ENCODE data around the gene PARVA. TPM values are rescaled to one million over a fixed set of nuclear protein-coding genes. Genes with fewer than 3 reads are reported as not detected.

Gene PARVA
- total RNA-seq, 1 experiment from 2014 or later = 22.9 TPM

- TF ChIP-seq, protein P1, sequence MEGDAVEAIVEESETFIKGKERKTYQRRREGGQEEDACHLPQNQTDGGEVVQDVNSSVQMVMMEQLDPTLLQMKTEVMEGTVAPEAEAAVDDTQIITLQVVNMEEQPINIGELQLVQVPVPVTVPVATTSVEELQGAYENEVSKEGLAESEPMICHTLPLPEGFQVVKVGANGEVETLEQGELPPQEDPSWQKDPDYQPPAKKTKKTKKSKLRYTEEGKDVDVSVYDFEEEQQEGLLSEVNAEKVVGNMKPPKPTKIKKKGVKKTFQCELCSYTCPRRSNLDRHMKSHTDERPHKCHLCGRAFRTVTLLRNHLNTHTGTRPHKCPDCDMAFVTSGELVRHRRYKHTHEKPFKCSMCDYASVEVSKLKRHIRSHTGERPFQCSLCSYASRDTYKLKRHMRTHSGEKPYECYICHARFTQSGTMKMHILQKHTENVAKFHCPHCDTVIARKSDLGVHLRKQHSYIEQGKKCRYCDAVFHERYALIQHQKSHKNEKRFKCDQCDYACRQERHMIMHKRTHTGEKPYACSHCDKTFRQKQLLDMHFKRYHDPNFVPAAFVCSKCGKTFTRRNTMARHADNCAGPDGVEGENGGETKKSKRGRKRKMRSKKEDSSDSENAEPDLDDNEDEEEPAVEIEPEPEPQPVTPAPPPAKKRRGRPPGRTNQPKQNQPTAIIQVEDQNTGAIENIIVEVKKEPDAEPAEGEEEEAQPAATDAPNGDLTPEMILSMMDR (IDR thresholded peaks at IDR 0.05; ENCODE audit: unreplicated experiment) = no peak
- no peak for DNase-seq
- H3K9me3 Mint-ChIP-seq (ENCODE audit: low read depth, unreplicated experiment) = peaks cover 5% of the 10 kb centered on the region
- H3K4me1 Mint-ChIP-seq (ENCODE audit: low read depth, unreplicated experiment) = peaks cover 16% of the 10 kb centered on the region
- no peak overlapping the region for H3K27ac Mint-ChIP-seq (ENCODE audit: unreplicated experiment)
- H3K27me3 Mint-ChIP-seq (ENCODE audit: unreplicated experiment) = peaks cover 62% of the 10 kb centered on the region
- BruUV-seq (replicated peaks) = no TSS peak
- CTCF ChIA-PET = no interaction called here
- intact Hi-C loops (cut with micrococcal nuclease; ENCODE audit: unreplicated experiment) = no loop called here
- H3K36me3 Mint-ChIP-seq (ENCODE audit: insufficient read depth, unreplicated experiment) = no peaks in the 10 kb centered on the region
- H3K4me3 Mint-ChIP-seq (ENCODE audit: low read depth, unreplicated experiment) = no peak overlapping the region
Measured at GRCh38 chr11:12559011-12559410, 181.6 kb downstream of the PARVA start.

- H3K4me3 Mint-ChIP-seq (ENCODE audit: low read depth, unreplicated experiment) = no peak overlapping the region
- BruUV-seq (replicated peaks) = no TSS peak
- intact Hi-C loops (cut with micrococcal nuclease; ENCODE audit: unreplicated experiment) = no loop called here
- peaks cover 16% of the 10 kb centered on the region for H3K4me1 Mint-ChIP-seq (ENCODE audit: low read depth, unreplicated experiment)
- no peaks in the 10 kb centered on the region for H3K9me3 Mint-ChIP-seq (ENCODE audit: low read depth, unreplicated experiment)
- DNase-seq = no peak
- peaks cover 62% of the 10 kb centered on the region for H3K27me3 Mint-ChIP-seq (ENCODE audit: unreplicated experiment)
- no peak overlapping the region for H3K27ac Mint-ChIP-seq (ENCODE audit: unreplicated experiment)
- no peaks in the 10 kb centered on the region for H3K36me3 Mint-ChIP-seq (ENCODE audit: insufficient read depth, unreplicated experiment)
- CTCF ChIA-PET = no interaction called here
- TF ChIP-seq, protein P1 (IDR thresholded peaks at IDR 0.05; ENCODE audit: unreplicated experiment) = no peak
Measured at GRCh38 chr11:12560362-12560761, 183.0 kb downstream of the PARVA start.

GRCh38 chr11:12560861-12561260 is 183.5 kb downstream of the PARVA start:
- CTCF ChIA-PET = no interaction called here
- Mint-ChIP-seq H3K9me3 (ENCODE audit: low read depth, unreplicated experiment) (no peaks in the 10 kb centered on the region), H3K36me3 (ENCODE audit: insufficient read depth, unreplicated experiment) (no peaks in the 10 kb centered on the region)

DNA sequence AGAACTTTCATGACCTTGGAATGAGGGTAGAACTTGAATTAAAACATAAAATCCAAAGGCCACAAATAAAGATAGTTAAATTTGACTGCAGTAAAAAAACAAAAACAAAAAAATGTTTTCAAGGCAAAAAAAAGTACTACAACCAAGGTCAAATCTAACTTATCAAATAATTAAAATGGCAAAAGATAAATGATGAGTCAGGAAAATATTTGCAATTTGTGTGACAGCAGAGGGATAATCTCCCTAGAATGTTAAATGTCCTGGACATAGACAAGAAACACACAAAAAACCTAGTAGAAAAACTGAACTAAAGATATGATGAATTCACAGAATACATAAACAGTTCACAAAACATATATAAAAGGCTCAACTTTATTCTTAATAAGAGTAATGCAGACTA is 186.6 kb downstream of the PARVA start:
- Mint-ChIP-seq H3K27me3 (ENCODE audit: unreplicated experiment) (peaks cover 57% of the 10 kb centered on the region), H3K9me3 (ENCODE audit: low read depth, unreplicated experiment) (no peaks in the 10 kb centered on the region), H3K36me3 (ENCODE audit: insufficient read depth, unreplicated experiment) (no peaks in the 10 kb centered on the region), H3K27ac (ENCODE audit: unreplicated experiment) (no peak overlapping the region), H3K4me3 (ENCODE audit: low read depth, unreplicated experiment) (no peak overlapping the region), H3K4me1 (ENCODE audit: low read depth, unreplicated experiment) (no peaks in the 10 kb centered on the region)
- no TSS peak for BruUV-seq (replicated peaks)
- CTCF ChIA-PET = no interaction called here
- DNase-seq = no peak
- intact Hi-C loops (cut with micrococcal nuclease; ENCODE audit: unreplicated experiment) = no loop called here
- TF ChIP-seq, protein P1 (IDR thresholded peaks at IDR 0.05; ENCODE audit: unreplicated experiment) = no peak

More at GRCh38 chr11:12560861-12561260, 183.5 kb downstream of the PARVA start:
- TF ChIP-seq, protein P1 (IDR thresholded peaks at IDR 0.05; ENCODE audit: unreplicated experiment) = no peak
- DNase-seq = no peak
- Mint-ChIP-seq H3K4me1 (ENCODE audit: low read depth, unreplicated experiment) (peaks cover 16% of the 10 kb centered on the region), H3K27me3 (ENCODE audit: unreplicated experiment) (peaks cover 62% of the 10 kb centered on the region), H3K27ac (ENCODE audit: unreplicated experiment) (no peak overlapping the region), H3K4me3 (ENCODE audit: low read depth, unreplicated experiment) (no peak overlapping the region)
- no TSS peak for BruUV-seq (replicated peaks)
- intact Hi-C loops (cut with micrococcal nuclease; ENCODE audit: unreplicated experiment) = no loop called here

All from Calu3 (cell line).